HG02642 (cell line): ENCODE results near the gene PYGO2.

ENCODE experiments used
- ATAC-seq: cut with Tn5 transposase; IDR thresholded peaks from one replicate; pipeline ENCODE4 v1.9.1; 2021; ENCODE audit warnings: mild to moderate bottlenecking; ENCODE audit not compliant: unreplicated experiment, poor library complexity

PYGO2 gene

DNA sequence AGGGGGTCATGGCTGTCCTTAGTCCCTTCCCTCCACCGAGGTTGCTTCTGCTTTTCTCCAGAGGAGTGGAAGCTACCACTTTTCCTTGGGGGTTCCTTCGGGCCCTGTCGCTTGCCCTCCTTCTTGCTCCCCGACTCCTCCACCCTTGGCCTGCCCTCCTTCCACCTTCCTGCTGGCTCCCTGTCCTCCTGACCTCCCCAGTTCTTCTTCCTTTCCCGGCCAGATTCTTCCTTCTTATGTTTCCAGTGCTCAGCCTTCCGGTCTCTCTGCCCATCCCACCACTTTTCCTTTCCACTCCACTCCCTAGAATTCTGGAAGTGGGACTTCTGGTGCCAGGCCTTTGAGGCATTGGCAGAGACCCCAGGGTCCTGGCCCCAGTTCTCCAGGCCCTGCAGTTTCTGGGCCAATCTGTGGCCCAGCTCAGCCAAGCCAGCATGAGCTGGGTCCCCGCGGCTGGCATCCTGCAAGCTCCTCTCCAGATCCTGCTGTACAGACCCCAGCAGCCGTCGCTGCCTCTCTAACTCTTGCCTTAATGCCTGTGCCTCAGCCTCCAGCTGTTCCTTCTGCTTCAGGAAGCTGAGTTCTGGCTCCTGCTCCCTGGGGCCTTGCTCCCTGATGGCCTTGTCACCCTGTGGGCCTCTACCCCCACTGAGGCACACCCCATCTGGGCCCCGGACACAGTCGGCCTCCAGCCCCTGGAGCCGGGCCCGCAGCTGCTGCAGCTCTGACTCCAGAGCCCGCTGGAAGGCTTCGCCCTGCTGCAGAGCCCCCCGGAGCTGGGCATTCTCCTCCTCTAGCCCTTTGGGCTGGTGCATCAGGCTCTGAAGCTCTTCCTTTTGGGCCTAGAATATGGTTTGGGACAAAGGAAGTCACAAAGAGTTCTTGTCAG lies 15.4 kb downstream of the PYGO2 start:
- ATAC-seq = no peak

- ATAC-seq = no peak
Measured at GRCh38 chr1:154945160-154945961, 16.2 kb downstream of the PYGO2 start.

DNA sequence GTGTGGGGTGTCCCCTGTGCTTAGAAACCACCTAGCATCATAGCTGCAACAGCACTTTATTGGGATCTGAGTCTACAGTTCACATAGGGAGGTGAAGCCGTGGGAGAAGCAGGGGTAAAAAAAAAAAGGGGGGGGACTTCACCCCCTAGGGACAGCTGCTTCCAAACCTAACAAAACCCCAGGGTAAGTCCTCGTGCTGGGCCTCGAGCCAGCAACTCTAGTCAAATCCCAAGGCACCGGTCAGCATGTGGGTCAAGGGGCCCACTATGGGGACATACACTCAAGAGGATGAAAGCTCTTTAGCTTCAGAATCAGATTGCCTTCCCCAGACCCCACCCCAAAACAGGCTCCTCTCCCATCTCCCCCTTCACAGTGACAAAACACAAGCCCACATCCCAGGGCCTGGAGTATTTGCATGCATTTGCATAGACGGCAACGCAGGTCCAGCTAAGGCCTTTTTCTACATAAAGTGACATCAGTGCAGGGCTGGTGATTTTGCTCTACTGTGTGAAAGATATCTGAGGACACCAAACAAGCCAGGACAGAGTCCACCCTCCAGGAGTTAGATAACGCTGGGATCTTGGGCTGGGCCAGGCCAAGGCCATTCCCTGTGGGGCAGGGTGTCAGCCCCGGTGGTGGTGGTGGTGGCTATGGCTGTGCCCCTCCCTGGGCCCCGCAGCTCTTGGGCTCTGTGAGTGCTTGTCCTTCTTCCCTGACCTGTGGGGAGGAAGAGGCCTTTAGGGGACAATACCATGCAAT lies 17.0 kb downstream of the PYGO2 start:
- ATAC-seq = no peak

- ATAC-seq = no peak
Measured at GRCh38 chr1:154943649-154944400, 17.8 kb downstream of the PYGO2 start.

DNA sequence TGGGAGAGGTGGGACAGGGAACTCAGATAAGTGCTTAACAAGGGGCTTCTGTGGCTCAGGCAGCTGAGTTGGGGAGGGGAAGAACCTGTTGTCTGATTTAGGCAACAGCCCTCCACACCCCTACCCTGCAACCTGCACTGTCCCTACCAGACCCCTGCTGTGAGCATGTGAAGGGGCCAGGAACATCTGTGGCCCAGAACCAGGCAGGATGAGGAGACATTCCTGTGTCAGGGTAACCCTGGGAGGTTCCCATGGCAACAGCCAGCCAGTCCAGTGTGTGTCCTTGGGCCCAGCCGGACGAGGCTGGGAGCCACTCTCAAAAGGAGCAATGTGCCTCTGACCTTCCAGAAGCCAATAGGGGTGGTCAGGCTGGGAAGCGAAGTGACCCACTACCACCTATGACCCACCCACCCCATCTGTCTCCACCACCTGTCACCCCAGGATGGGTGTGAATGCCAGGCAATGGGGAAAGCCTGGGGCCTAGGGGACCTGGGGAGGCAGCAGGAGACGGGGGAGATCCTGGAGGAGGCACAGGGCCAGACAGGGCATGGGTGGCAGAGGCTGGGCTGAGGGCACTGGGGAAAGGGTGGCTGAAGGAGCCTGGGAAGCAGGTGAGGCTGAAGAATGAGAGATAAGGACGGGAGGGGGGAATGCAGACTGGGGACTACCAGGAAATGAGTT lies 20.1 kb downstream of the PYGO2 start:
- ATAC-seq = no peak

GRCh38 chr1:154940651-154941194 lies 20.9 kb downstream of the PYGO2 start:
- no peak for ATAC-seq

- no peak for ATAC-seq
Measured at GRCh38 chr1:154940213-154940560, 21.4 kb downstream of the PYGO2 start.

- no peak for ATAC-seq
Measured at GRCh38 chr1:154938604-154939399, 22.8 kb downstream of the PYGO2 start.

DNA sequence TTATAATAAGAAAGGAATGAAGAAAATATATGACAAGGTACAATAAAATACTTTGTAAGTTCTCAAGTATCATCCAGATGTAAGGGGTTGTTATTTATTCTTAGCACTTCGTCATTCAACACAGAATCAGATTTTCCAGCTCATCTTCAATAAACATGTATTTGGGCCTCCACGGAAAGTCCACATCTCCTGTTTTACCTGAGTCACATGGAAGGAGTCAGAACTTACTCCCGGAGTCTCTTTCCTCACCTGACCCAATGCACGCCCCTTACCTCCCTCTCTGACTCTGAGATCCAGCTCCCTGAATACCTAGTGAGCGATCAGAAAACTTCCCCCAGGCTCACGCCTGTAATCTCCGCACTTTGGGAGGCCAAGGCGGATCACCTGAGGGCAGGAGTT lies 23.6 kb downstream of the PYGO2 start:
- no peak for ATAC-seq

DNA sequence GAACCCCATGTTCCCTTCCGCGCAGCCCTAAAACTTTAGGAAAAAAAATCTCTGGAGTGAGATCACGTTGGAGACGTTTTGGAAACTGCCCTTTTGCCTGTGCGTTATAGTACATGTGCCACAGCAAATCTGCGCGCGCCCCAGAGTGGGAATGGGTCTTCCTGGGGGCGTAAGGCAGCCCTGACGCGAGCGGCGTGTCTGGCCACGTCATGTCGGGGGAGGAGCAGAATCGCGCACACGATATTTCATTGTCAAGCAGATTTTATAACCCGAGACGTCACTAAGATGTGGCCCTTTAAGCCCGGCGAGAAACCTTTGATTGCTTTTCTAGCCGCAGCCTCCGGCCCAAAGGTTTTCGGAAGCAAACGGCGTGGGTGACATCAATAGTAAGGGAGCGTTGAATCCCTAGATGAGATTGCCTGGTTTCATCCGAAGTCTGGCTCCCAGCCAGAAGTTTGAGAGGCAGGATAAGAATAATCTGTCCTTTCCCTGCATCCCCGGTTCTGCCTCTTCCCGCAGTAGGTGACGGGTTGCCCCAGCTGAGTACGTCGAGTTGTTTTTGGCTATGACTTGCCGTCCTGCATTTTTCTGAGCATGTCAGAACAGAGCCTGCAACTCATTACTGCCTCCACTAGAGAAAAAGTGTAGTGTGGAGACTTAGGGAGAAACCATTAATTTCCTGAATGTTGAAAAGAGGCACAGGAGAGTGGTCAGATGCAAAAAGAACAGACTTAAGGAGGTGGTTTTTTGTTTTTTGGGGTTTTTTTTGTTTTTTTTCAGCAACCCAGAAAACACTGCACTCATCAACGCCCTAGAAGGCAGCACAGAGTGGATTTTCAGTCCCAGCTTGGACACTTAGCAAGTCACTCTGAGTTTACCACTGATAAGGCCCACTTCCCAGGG lies 24.2 kb downstream of the PYGO2 start:
- peak; percentile 63 for ATAC-seq

GRCh38 chr1:154936555-154937084 lies 25.0 kb downstream of the PYGO2 start, which contains the start of gene PMVK:
Gene PMVK (minus strand): TSS chr1:154936719. CDS start chr1:154936685, 34 bp downstream.
- ATAC-seq = peak; percentile 82

DNA sequence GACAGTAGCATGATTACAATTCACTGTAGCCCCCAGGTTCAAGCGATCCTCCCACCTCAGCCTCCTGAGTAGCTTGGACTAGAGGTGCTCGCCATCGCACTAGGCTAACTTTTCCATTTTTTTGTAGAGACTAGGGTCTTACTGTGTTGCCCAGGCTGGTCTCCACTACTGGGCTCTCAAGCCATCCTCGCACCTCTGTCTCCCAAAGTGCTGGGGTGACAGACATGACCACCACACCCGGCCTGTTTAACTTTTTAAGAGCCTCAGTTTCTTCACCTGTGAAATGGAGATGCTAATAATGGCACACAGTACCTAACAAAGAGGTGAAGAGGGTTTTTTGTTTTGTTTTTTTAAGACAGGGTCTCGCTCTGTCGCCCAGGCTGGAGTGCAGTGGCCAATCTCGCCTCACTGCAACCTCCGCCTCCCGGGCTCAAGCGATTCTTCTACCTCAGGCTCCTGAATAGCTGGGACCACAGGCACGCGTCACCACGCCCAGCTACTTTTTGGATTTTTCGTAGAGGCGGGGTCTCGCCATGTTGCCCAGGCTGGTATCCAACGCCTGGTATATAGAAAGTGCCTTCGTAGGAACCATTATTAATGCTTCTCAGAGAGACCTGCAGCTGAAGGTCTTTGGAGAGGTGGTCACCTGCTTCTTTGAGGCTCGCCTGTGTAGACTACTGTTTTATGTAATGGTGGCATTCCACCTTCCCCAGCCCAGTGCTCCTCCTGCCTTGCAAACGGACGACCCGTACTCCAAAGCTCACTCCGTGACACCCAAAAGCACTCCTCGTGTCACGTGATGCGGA lies 25.6 kb downstream of the PYGO2 start:
- ATAC-seq = no peak

DNA sequence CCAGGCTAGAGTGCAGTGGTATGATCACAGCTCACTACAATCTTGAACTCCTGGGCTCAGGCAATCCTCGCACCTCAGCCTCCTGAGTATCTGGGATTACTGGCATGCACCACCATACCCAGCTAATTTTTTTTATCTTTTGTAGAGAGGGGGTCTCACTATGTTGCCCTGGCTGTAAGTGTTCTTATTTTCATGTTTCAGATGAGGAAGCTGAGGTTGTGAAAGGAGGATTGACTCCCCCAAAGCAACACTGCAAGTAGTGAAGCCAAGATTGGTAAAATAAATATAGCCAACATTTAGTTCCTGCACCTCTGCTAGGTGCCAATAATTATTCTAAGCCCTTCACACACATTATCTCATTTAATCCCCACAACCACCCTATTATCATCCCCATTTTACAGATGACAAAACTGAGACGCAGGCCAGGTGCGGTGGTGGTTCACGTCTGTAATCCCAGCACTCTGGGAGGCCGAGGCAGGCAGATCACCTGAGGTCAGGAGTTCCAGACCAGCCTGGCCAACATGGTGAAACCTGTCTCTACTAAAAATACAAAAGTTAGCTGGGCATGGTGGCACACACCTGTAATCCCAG lies 27.1 kb downstream of the PYGO2 start:
- ATAC-seq = no peak

- ATAC-seq = no peak
Measured at GRCh38 chr1:154931940-154932487, 29.6 kb downstream of the PYGO2 start.

- no peak for ATAC-seq
Measured at GRCh38 chr1:154926201-154926600, 35.4 kb downstream of the PYGO2 start.
